IPS DF 4.7 (cell line): Measurements from ENCODE around the gene TAS2R5.
"Not testable (repeated sequence)": the region's sequence is repeated elsewhere in the genome, so short reads cannot be mapped to it uniquely, and the experiment has no call there.

Source experiments
- DNase-seq: peaks from one replicate; pipeline ENCODE4 v3.0.0-alpha.2; 2013; ENCODE audit warnings: low spot score; ENCODE audit errors: extremely low read depth

Gene TAS2R5, protein sequence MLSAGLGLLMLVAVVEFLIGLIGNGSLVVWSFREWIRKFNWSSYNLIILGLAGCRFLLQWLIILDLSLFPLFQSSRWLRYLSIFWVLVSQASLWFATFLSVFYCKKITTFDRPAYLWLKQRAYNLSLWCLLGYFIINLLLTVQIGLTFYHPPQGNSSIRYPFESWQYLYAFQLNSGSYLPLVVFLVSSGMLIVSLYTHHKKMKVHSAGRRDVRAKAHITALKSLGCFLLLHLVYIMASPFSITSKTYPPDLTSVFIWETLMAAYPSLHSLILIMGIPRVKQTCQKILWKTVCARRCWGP

DNA sequence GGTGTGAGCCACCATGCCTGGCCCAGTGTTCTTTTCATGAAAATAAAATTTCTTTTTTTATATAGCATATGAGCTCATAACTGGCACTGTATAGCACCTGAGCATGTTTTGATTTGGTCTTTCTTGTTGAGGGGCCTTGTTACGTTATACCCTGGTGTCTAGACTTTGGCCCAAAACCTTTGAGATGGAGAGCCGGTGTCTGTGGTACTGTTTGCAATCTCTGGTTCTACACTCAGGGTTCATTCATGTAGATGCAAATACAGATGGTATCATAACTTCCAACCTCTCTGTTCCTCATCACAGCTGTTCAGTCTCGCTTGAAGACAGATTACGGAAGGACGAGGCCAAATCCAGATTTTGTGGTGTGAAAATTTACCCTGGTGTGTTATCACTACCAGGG, at the start of gene TAS2R5:
Gene TAS2R5 (plus strand): TSS at position 301 of the 400 bp plus-strand sequence. CDS start 145 bp downstream, outside the sequence.
- DNase-seq, result no peak

DNA sequence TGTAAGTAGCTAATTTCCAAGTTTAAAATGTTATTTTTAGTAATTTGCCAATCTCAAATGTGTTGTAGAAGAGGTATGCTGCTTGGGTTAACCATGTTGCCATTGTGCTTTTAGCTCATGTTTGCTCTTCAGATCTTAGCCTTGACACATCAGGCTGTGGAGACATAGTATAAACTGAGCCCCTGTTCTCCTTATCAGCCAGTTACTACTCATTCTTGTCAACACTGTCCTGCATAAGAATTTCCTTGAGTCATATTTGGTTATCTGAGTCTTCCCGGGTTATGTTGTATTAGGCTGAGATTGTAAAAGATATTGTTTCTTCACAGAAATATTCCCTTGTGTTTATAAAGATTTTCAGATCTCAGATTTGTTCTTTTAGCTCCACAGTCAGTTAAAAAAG, 47.8 kb upstream of the TAS2R5 start:
- no peak for DNase-seq

DNA sequence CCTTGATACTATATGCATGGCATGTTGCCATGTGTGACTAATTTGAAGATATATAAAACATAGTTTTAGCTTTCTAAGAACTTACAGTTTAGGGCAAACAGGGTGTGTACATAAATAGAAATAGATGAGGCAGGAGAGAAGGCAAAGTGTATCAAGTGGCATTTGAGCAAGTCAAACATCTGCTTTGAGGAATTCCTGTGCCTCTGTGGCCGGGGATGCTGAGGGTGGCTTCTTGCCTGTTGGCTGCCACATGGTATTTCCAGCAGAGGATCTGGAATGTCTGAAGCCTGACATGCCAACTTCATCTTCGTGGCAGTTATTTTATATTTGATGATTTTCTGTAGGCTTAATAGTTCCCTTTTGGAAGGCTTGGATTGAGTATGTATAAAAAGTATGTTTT, 45.9 kb upstream of the TAS2R5 start:
- DNase-seq, result no peak

GRCh38 chr7:141748396-141748795, 41.6 kb upstream of the TAS2R5 start:
- no peak for DNase-seq

GRCh38 chr7:141751904-141752303, 38.1 kb upstream of the TAS2R5 start:
- DNase-seq, result not testable (repeated sequence)

GRCh38 chr7:141752634-141753033, 37.4 kb upstream of the TAS2R5 start:
- peak; percentile 36 for DNase-seq

- no peak for DNase-seq
Observed at GRCh38 chr7:141754939-141755338, 35.1 kb upstream of the TAS2R5 start.

DNA sequence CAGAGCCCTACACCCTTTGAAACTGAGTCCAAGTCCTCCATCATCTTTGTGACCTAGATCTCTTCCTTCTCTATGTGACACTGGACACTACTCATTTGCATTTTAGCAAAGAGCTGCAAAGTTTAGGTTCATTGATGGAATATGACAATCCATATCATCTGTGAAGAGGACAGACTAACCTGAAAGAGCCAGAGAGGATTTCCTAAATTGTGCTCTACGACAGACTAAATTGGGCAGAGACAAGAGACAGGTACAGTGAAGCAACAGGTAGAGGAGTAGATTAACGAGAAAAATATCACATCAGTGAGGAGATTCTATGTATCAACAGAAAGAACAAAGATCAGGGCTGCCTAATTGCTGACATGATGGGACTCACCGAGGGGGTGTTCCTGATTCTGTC, 26.2 kb upstream of the TAS2R5 start, which contains the start of gene TAS2R3:
Gene TAS2R3 (plus strand): TSS at position 301 of the 400 bp plus-strand sequence. CDS start 62 bp downstream, at position 363.
- no peak for DNase-seq

- not testable (repeated sequence) for DNase-seq
Observed at GRCh38 chr7:141770083-141770583, 19.9 kb upstream of the TAS2R5 start.

DNA sequence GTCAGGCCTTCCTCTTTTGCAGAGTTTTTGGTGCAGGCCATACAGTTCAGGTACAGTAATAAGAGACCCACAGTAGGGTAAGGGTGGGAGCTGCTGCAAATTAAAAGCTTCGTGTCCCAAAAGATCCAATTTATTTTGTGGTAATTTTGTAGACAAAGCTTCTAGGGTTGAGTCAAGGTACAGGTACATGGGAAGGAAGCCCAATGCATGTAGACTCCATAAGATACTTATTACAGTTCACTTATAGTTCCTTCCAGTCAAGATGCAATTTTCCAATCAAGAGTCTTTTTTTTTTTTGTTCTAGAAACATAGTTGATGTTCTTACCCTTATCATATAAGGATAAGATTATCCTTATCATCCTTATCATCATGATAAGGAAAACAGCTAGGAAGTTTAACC, 13.6 kb upstream of the TAS2R5 start, which contains the start of gene TAS2R4:
Gene TAS2R4 (plus strand): TSS at position 301 of the 400 bp plus-strand sequence. CDS start 1,815 bp downstream, outside the sequence.
- no peak for DNase-seq

- peak; percentile 25 for DNase-seq
Observed at GRCh38 chr7:141785706-141786552, 4.1 kb upstream of the TAS2R5 start.

- no peak for DNase-seq
Observed at GRCh38 chr7:141788296-141788695, 1.7 kb upstream of the TAS2R5 start.

- no peak for DNase-seq
Observed at GRCh38 chr7:141792526-141792925, 2.5 kb downstream of the TAS2R5 start.

DNA sequence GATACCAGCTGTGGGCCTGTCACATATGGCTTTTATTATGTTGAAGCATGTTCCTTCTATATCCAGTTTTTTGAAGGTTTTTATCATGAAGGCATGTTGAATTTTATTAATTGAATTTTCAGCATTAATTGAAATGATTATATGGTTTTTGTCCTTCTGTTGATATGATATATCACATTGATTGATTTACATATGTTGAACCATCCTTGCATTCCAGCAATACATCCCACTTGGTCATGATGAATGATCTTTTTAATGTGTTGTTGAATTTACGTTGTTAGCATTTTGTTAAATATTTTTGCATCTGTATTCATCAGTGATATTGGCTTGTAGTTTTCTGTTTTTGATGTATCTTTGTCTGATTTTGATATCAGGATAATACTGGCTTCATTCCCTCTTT, 30.1 kb downstream of the TAS2R5 start:
- DNase-seq, result no peak

DNA sequence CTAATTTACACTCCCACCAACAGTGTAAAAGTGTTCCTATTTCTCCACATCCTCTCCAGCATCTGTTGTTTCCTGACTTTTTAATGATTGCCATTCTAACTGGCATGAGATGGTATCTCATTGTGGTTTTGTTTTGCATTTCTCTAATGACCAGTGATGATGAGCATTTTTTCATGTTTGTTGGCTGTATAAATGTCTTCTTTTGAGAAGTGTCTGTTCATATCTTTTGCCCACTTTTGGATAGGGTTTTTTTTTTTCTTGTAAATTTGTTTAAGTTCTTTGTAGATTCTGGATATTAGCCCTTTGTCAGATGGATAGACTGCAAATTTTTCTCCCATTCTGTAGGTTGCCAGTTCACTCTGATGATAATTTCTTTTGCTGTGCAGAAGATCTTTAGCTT, 32.4 kb downstream of the TAS2R5 start:
- DNase-seq, result not testable (repeated sequence)

DNA sequence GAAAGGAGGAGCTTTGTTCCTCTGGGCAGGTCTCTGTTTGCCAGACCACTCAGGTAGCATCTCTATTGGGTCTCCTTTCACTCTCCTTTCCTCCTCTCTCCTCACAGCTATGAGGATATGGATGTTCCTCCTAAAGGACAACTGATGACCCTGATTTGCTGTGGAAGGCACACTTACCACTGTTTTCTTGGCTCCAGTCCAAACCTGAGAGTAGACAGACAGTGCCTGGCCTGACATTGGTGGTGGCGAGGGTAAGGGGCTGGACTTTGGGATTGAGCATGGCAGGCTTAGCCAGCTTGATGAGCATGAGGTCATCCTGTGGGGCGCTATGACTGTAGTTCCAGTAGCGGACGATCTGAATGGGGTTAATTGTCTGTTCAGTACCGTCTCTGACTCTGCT, 47.7 kb downstream of the TAS2R5 start:
- no peak for DNase-seq

DNA sequence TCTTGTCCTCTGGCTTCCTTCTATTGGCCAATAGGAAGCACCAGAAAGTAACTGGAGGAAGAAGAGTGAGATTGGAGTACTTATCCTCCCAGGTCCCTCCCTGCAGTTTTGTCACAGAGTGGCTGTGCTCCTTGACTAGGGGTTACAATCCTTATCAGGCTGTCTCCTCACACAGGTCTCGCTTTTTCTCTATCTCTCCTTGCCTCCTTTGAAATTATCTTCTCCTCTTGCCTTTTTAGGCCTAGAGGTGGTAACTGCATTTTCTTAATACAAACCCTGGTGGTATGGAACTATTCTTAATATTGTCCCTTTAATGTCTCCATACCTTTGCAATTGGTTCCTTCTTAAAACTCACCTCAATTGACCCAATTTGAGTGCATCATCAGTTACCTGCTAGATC, 48.6 kb downstream of the TAS2R5 start:
- DNase-seq, result no peak

- no peak for DNase-seq
Observed at GRCh38 chr7:141839256-141839655, 49.2 kb downstream of the TAS2R5 start.

DNA sequence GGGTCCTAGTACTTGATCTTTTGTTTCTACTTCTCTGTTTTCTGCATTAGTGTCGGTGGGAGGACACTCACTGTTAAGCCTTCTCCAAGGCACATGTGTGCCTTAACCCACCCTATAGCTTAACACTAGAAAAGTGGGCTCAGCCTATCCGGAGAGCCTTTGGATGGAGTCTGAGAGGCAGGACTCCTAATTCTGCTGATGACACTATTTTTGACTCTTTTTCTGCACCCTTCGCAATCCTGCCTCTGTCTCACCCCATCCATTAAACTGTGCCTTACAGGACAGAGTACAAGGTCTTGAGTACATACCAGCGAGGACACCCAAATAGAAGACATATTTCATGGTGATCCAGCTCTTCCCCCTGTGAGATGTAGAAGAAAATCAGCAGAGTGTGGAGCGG, 50.7 kb downstream of the TAS2R5 start:
- DNase-seq, result no peak
